ENCODE data around the gene ZNRF4. TPM values are rescaled to one million over a fixed set of nuclear protein-coding genes. Genes with fewer than 3 reads are reported as not detected.

The ZNRF4 gene
- total and polyA plus RNA-seq, 2 experiments from 2014 or later, result not detected

DNA sequence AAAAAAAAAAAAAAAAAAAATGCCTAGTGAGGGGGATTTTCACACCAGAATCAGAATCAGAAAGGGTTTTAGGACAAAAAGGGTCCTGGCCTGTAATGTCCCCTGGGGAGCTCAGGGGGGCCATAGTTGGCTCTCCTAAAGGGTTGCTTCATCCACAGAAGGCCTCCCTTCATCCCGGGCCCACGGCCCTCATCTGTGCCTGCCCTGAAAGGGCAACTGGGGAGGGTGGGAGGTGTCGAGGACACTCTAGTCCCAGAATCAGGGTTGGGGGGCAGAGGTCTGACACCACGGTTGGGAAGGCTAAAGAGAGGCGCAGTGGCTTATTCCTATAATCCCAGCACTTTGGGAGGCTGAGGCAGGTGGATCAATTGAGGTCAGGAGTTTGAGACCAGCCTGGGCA, 22.5 kb upstream of the ZNRF4 start:
- no peaks in the 10 kb centered on the region for H3F3A ChIP-seq (replicated peaks; ENCODE audit: low read depth)
- Mint-ChIP-seq H3K36me3 (ENCODE audit: low read depth) (no peaks in the 10 kb centered on the region; the same call in 2 of the 3 replicates), H3K27ac (no peak overlapping the region), H3K27me3 (ENCODE audit: insufficient read depth, low read depth, poor library complexity) (peaks cover 28% of the 10 kb centered on the region), H3K4me3 (no peak overlapping the region), H3K4me1 (peaks cover 25% of the 10 kb centered on the region), H3K9me3 (no peaks in the 10 kb centered on the region)
- H3K4me2 ChIP-seq, result no peak overlapping the region
- no peaks in the 10 kb centered on the region for H4K20me1 ChIP-seq (replicated peaks; ENCODE audit: insufficient read depth)
- TF ChIP-seq, protein P1, sequence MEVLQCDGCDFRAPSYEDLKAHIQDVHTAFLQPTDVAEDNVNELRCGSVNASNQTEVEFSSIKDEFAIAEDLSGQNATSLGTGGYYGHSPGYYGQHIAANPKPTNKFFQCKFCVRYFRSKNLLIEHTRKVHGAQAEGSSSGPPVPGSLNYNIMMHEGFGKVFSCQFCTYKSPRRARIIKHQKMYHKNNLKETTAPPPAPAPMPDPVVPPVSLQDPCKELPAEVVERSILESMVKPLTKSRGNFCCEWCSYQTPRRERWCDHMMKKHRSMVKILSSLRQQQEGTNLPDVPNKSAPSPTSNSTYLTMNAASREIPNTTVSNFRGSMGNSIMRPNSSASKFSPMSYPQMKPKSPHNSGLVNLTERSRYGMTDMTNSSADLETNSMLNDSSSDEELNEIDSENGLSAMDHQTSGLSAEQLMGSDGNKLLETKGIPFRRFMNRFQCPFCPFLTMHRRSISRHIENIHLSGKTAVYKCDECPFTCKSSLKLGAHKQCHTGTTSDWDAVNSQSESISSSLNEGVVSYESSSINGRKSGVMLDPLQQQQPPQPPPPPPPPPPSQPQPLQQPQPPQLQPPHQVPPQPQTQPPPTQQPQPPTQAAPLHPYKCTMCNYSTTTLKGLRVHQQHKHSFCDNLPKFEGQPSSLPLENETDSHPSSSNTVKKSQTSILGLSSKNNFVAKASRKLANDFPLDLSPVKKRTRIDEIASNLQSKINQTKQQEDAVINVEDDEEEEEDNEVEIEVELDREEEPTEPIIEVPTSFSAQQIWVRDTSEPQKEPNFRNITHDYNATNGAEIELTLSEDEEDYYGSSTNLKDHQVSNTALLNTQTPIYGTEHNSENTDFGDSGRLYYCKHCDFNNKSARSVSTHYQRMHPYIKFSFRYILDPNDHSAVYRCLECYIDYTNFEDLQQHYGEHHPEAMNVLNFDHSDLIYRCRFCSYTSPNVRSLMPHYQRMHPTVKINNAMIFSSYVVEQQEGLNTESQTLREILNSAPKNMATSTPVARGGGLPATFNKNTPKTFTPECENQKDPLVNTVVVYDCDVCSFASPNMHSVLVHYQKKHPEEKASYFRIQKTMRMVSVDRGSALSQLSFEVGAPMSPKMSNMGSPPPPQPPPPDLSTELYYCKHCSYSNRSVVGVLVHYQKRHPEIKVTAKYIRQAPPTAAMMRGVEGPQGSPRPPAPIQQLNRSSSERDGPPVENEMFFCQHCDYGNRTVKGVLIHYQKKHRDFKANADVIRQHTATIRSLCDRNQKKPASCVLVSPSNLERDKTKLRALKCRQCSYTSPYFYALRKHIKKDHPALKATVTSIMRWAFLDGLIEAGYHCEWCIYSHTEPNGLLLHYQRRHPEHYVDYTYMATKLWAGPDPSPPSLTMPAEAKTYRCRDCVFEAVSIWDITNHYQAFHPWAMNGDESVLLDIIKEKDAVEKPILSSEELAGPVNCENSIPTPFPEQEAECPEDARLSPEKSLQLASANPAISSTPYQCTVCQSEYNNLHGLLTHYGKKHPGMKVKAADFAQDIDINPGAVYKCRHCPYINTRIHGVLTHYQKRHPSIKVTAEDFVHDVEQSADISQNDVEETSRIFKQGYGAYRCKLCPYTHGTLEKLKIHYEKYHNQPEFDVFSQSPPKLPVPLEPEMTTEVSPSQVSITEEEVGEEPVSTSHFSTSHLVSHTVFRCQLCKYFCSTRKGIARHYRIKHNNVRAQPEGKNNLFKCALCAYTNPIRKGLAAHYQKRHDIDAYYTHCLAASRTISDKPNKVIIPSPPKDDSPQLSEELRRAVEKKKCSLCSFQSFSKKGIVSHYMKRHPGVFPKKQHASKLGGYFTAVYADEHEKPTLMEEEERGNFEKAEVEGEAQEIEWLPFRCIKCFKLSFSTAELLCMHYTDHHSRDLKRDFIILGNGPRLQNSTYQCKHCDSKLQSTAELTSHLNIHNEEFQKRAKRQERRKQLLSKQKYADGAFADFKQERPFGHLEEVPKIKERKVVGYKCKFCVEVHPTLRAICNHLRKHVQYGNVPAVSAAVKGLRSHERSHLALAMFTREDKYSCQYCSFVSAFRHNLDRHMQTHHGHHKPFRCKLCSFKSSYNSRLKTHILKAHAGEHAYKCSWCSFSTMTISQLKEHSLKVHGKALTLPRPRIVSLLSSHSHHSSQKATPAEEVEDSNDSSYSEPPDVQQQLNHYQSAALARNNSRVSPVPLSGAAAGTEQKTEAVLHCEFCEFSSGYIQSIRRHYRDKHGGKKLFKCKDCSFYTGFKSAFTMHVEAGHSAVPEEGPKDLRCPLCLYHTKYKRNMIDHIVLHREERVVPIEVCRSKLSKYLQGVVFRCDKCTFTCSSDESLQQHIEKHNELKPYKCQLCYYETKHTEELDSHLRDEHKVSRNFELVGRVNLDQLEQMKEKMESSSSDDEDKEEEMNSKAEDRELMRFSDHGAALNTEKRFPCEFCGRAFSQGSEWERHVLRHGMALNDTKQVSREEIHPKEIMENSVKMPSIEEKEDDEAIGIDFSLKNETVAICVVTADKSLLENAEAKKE (CRISPR knock-in tag; IDR thresholded peaks at IDR 0.05), result no peak
- TF ChIP-seq CREB1 (CRISPR knock-in tag; IDR thresholded peaks at IDR 0.05; ENCODE audit: low read depth) (no peak), EZH2 (IDR thresholded peaks at IDR 0.05; ENCODE audit: low read depth, unreplicated experiment) (no peak), STAT1 (IDR thresholded peaks at IDR 0.05; ENCODE audit: unreplicated experiment) (no peak), NANOG (IDR thresholded peaks at IDR 0.05; ENCODE audit: borderline replicate concordance) (no peak), EZH2phosphoT487 (IDR thresholded peaks at IDR 0.05; ENCODE audit: unreplicated experiment) (no peak), JUNB (IDR thresholded peaks at IDR 0.05; ENCODE audit: unreplicated experiment) (no peak), ZNF331 (CRISPR knock-in tag; IDR thresholded peaks at IDR 0.05; ENCODE audit: low read depth) (no peak), POLR2AphosphoS5 (IDR thresholded peaks at IDR 0.05; ENCODE audit: low read depth) (no peak), ZNF114 (CRISPR knock-in tag; IDR thresholded peaks at IDR 0.05) (no peak)
- TF ChIP-seq, protein P2, sequence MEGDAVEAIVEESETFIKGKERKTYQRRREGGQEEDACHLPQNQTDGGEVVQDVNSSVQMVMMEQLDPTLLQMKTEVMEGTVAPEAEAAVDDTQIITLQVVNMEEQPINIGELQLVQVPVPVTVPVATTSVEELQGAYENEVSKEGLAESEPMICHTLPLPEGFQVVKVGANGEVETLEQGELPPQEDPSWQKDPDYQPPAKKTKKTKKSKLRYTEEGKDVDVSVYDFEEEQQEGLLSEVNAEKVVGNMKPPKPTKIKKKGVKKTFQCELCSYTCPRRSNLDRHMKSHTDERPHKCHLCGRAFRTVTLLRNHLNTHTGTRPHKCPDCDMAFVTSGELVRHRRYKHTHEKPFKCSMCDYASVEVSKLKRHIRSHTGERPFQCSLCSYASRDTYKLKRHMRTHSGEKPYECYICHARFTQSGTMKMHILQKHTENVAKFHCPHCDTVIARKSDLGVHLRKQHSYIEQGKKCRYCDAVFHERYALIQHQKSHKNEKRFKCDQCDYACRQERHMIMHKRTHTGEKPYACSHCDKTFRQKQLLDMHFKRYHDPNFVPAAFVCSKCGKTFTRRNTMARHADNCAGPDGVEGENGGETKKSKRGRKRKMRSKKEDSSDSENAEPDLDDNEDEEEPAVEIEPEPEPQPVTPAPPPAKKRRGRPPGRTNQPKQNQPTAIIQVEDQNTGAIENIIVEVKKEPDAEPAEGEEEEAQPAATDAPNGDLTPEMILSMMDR (conservative IDR thresholded peaks at IDR 0.05; ENCODE audit: low read depth in 2 of 2), result no peak
- TF ChIP-seq, protein P3, sequence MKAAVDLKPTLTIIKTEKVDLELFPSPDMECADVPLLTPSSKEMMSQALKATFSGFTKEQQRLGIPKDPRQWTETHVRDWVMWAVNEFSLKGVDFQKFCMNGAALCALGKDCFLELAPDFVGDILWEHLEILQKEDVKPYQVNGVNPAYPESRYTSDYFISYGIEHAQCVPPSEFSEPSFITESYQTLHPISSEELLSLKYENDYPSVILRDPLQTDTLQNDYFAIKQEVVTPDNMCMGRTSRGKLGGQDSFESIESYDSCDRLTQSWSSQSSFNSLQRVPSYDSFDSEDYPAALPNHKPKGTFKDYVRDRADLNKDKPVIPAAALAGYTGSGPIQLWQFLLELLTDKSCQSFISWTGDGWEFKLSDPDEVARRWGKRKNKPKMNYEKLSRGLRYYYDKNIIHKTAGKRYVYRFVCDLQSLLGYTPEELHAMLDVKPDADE (IDR thresholded peaks at IDR 0.05), result no peak
- TF ChIP-seq, protein P4, sequence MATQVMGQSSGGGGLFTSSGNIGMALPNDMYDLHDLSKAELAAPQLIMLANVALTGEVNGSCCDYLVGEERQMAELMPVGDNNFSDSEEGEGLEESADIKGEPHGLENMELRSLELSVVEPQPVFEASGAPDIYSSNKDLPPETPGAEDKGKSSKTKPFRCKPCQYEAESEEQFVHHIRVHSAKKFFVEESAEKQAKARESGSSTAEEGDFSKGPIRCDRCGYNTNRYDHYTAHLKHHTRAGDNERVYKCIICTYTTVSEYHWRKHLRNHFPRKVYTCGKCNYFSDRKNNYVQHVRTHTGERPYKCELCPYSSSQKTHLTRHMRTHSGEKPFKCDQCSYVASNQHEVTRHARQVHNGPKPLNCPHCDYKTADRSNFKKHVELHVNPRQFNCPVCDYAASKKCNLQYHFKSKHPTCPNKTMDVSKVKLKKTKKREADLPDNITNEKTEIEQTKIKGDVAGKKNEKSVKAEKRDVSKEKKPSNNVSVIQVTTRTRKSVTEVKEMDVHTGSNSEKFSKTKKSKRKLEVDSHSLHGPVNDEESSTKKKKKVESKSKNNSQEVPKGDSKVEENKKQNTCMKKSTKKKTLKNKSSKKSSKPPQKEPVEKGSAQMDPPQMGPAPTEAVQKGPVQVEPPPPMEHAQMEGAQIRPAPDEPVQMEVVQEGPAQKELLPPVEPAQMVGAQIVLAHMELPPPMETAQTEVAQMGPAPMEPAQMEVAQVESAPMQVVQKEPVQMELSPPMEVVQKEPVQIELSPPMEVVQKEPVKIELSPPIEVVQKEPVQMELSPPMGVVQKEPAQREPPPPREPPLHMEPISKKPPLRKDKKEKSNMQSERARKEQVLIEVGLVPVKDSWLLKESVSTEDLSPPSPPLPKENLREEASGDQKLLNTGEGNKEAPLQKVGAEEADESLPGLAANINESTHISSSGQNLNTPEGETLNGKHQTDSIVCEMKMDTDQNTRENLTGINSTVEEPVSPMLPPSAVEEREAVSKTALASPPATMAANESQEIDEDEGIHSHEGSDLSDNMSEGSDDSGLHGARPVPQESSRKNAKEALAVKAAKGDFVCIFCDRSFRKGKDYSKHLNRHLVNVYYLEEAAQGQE (IDR thresholded peaks at IDR 0.05; ENCODE audit: unreplicated experiment), result no peak
- H3K4me1 ChIP-seq (ENCODE audit: insufficient read depth), result peaks cover 10% of the 10 kb centered on the region; the same call in 1 of the 2 replicates
- H3K27me3 ChIP-seq (ENCODE audit: insufficient read depth), result peaks cover 15% of the 10 kb centered on the region; the same call in 1 of the 2 replicates
- no peaks in the 10 kb centered on the region for H3K9me2 ChIP-seq (ENCODE audit: insufficient read depth)
- ATAC-seq (no peak), DNase-seq (ENCODE audit: low spot score) (no peak)
- H2AFZ ChIP-seq, result no peak overlapping the region
- no peaks in the 10 kb centered on the region for H3K79me2 ChIP-seq (replicated peaks; ENCODE audit: insufficient read depth)
- H3K4me3 ChIP-seq, result no peak overlapping the region
- no peaks in the 10 kb centered on the region for H3K36me3 ChIP-seq (ENCODE audit: insufficient read depth)
- no peak overlapping the region for H3K27ac ChIP-seq (ENCODE audit: low read depth)
